Ishikawa (cell line): ENCODE data around the gene CPEB3.

Experiments used
- CEBPB ChIP-seq: IDR thresholded peaks from 2 replicates; pipeline ENCODE4 v1.6.1; 2012
- CREB1 ChIP-seq: IDR thresholded peaks from 2 replicates; pipeline ENCODE4 v1.6.1; 2012; ENCODE audit warnings: low read depth
- EGR1 ChIP-seq: IDR thresholded peaks from 2 replicates; pipeline ENCODE4 v1.6.1; 2012
- EP300 ChIP-seq: IDR thresholded peaks from 2 replicates; pipeline ENCODE4 v1.6.1; 2012; ENCODE audit warnings: borderline replicate concordance
- FOXM1 ChIP-seq: IDR thresholded peaks from 2 replicates; pipeline ENCODE4 v1.6.1; 2012; ENCODE audit warnings: low read depth, borderline replicate concordance
- MAX ChIP-seq: IDR thresholded peaks from 2 replicates; pipeline ENCODE4 v1.6.1; 2012
- NFIC ChIP-seq: IDR thresholded peaks from 2 replicates; pipeline ENCODE4 v1.6.1; 2012
- RAD21 ChIP-seq: IDR thresholded peaks from 2 replicates; pipeline ENCODE4 v1.6.1; 2012; ENCODE audit warnings: low read depth
- REST ChIP-seq: IDR thresholded peaks from 2 replicates; pipeline ENCODE4 v1.6.1; 2012; ENCODE audit warnings: low read depth, mild to moderate bottlenecking
- TAF1 ChIP-seq: IDR thresholded peaks from 2 replicates; pipeline ENCODE4 v1.6.1; 2012; ENCODE audit warnings: low read depth, mild to moderate bottlenecking
- TCF12 ChIP-seq: IDR thresholded peaks from 2 replicates; pipeline ENCODE4 v1.6.1; 2012; ENCODE audit warnings: low read depth
- TEAD4 ChIP-seq: IDR thresholded peaks from 2 replicates; pipeline ENCODE4 v1.6.1; 2012
- USF1 ChIP-seq: IDR thresholded peaks from 2 replicates; pipeline ENCODE4 v1.6.1; 2012
- YY1 ChIP-seq: IDR thresholded peaks from 2 replicates; pipeline ENCODE4 v1.6.1; 2012; ENCODE audit warnings: low read depth
- ZBTB7A ChIP-seq: IDR thresholded peaks from 2 replicates; pipeline ENCODE4 v1.6.1; 2012; ENCODE audit warnings: low read depth

Gene CPEB3

GRCh38 chr10:92064506-92064905 lies 226.4 kb downstream of the CPEB3 start:
- TF ChIP-seq FOXM1 (no peak), USF1 (no peak), CEBPB (no peak), NFIC (no peak), TEAD4 (no peak), YY1 (no peak), REST (no peak), CREB1 (no peak), MAX (no peak), ZBTB7A (no peak), TCF12 (no peak), TAF1 (no peak), RAD21 (no peak), EGR1 (no peak), EP300 (no peak)

- no peak for TF ChIP-seq TCF12
- no peak for TF ChIP-seq NFIC
- no peak for TF ChIP-seq FOXM1
- TF ChIP-seq TAF1 = no peak
- TF ChIP-seq CREB1 = no peak
- no peak for TF ChIP-seq RAD21
- no peak for TF ChIP-seq EGR1
- TF ChIP-seq YY1 = no peak
- no peak for TF ChIP-seq ZBTB7A
- no peak for TF ChIP-seq TEAD4
- no peak for TF ChIP-seq EP300
- no peak for TF ChIP-seq REST
- TF ChIP-seq CEBPB = no peak
- TF ChIP-seq MAX = no peak
- TF ChIP-seq USF1 = no peak
Observed at GRCh38 chr10:92062273-92062672, 228.6 kb downstream of the CPEB3 start.

GRCh38 chr10:92054807-92055206 lies 236.1 kb downstream of the CPEB3 start:
- no peak for TF ChIP-seq YY1
- TF ChIP-seq CEBPB = no peak
- TF ChIP-seq REST = no peak
- TF ChIP-seq USF1 = no peak
- no peak for TF ChIP-seq FOXM1
- TF ChIP-seq EP300 = no peak
- TF ChIP-seq TAF1 = no peak
- TF ChIP-seq RAD21 = no peak
- TF ChIP-seq ZBTB7A = no peak
- no peak for TF ChIP-seq CREB1
- no peak for TF ChIP-seq TCF12
- TF ChIP-seq MAX = no peak
- TF ChIP-seq EGR1 = no peak
- TF ChIP-seq NFIC = no peak
- no peak for TF ChIP-seq TEAD4

- TF ChIP-seq CEBPB = no peak
- no peak for TF ChIP-seq RAD21
- TF ChIP-seq TEAD4 = no peak
- TF ChIP-seq REST = no peak
- no peak for TF ChIP-seq EP300
- TF ChIP-seq TAF1 = no peak
- no peak for TF ChIP-seq ZBTB7A
Observed at GRCh38 chr10:92052741-92053140, 238.1 kb downstream of the CPEB3 start.
